Heart left ventricle (tissue), 16 donors: ENCODE measurements around the gene TMEM178B. TPM values are rescaled to one million over a fixed set of nuclear protein-coding genes. Genes with fewer than 3 reads are reported as not detected.

ENCODE experiments used
- ATAC-seq, 4 donors: fragments of 200-7000 bp; cut with Tn5 transposase; one replicate each; pipeline ENCODE4 v1.9.1; 2020 to 2022; ENCODE audit warnings: moderate library complexity in 4 of 4, mild to moderate bottlenecking in 3 of 4, moderate number of reproducible peaks in 1 of 4
- DNase-seq, 5 donors: peaks; one replicate each; pipeline ENCODE4 v3.0.0-alpha.2; 2020
- H3K27ac ChIP-seq, 12 donors: fragments of 200-600 bp; sonication (generic) in 4 of 12; one replicate each; pipeline versions ENCODE4 v1.5.0 to v1.8.0; 2016 to 2022; ENCODE audit warnings: mild to moderate bottlenecking in 2 of 12
- H3K27me3 ChIP-seq, 9 donors: fragments of 200-600 bp; sonication (generic) in 2 of 9; one replicate each; pipeline versions ENCODE4 v1.5.1 to v1.8.0; 2016 to 2022; ENCODE audit warnings: mild to moderate bottlenecking in 3 of 9
- H3K36me3 ChIP-seq, 9 donors: fragments of 200-600 bp; sonication (generic) in 2 of 9; one replicate each; pipeline versions ENCODE4 v1.5.0 to v1.8.0; 2018 to 2022; ENCODE audit warnings: mild to moderate bottlenecking in 2 of 9
- H3K4me1 ChIP-seq, 12 donors: fragments of 200-600 bp; sonication (generic) in 4 of 12; one replicate each; pipeline versions ENCODE4 v1.5.0 to v1.8.0; 2016 to 2022; ENCODE audit warnings: mild to moderate bottlenecking in 3 of 12
- H3K4me3 ChIP-seq, 12 donors: fragments of 200-600 bp; sonication (generic) in 4 of 12; one replicate each; pipeline versions ENCODE4 v1.5.0 to v1.8.0; 2017 to 2022; ENCODE audit warnings: mild to moderate bottlenecking in 9 of 12, moderate library complexity in 4 of 12
- H3K9me3 ChIP-seq, 12 donors: fragments of 200-600 bp; sonication (generic) in 4 of 12; one replicate each; pipeline versions ENCODE4 v1.5.0 to v1.8.0; 2016 to 2022; ENCODE audit warnings: mild to moderate bottlenecking in 1 of 12
- POLR2A ChIP-seq, 2 donors: fragments of 450-650 bp; IDR thresholded peaks; one replicate each; pipeline ENCODE4 v1.6.1; 2017; ENCODE audit warnings: antibody characterized with exemption in 2 of 2, mild to moderate bottlenecking in 2 of 2, moderate library complexity in 2 of 2
- WGBS, 4 donors: extraction: QIAGEN DNeasy Blood & Tissue Kit in 2 of 4; methylation state at CpG; one replicate each; pipeline versions ENCODE4 v1.1.5 to v1.1.7; 2013 to 2018; 5-methylcytosine and 5-hydroxymethylcytosine counted together
- intact Hi-C, 10 donors: fragments of 100-400 bp; cut with DNase I; formaldehyde crosslinking; loops; one replicate each; pipeline versions ENCODE4 v1.11.1 to v1.14.2; 2022
- polyA plus RNA-seq, 2 donors: library from polyadenylated mRNA; stranded (reverse); fragments of 200-250 nt; gene quantifications; one replicate each; pipeline ENCODE4 v1.2.3, GENCODE V29; 2013
- total RNA-seq, 9 donors: library from RNA; depleted of rRNA in 2 of 9; stranded (reverse); fragments of >200 nt in 2 of 9; fragmentation: NEBNext Ultra II Directional in 3 of 9; extraction: Animal tissue kit (Norgen Biotek cat#: 25700) in 3 of 9; gene quantifications; one replicate each; pipeline versions ENCODE4 v1.1.0 to v1.2.4, GENCODE V29; 2016 to 2023
- TF ChIP-seq, protein P1 (sequence below), 12 donors: fragments of 200-600 bp; sonication (generic) in 4 of 12; IDR thresholded peaks; one replicate each; pipeline versions ENCODE4 v1.5.0 to v1.8.0; 2018 to 2022; ENCODE audit warnings: antibody characterized with exemption in 12 of 12, mild to moderate bottlenecking in 5 of 12
- donor health status: ischemic (EF 13 %, LVEDD 7.1; RV severe dilation, severe dysfunction).
- donor health status: healthy with polysubstance abuse.
- donor health status: DM: no; HTN: yes; CAD: no.
- donor health status: DM: no; HTN: no; CAD: no.
- donor health status: ischemic (EF 25% LVEDD 6.9; RV normal size, moderate dysfunction).
- donor health status: ischemic (EF 25% LVEDD 5.7; RV mildly dilated, moderate dysfunction).
- donor health status: healthy.
- donor health status: DM: yes; HTN: yes; CAD: no.
- donor health status: ischemic (EF 35%, LVEDD 5.7; RV mildly dilated, moderate dysfunction).
- donor health status: nonischemic (EF 11% LVEDD 7.7; RV severe dilation, severe dysfunction).
- donor health status: DM: yes; HTN: yes; CAD: no.
- donor health status: PGD.
- donor health status: ischemic (EF 29% LVEDD 5.4; RV normal size, mild dysfunction).
- donor health status: nonischemic (EF 23%, LVEDD 6.1; RV moderate dilation, normal function).

TMEM178B gene
- total and polyA plus RNA-seq, 11 donors: 1.2 to 58.5 (median 19.0) TPM

DNA sequence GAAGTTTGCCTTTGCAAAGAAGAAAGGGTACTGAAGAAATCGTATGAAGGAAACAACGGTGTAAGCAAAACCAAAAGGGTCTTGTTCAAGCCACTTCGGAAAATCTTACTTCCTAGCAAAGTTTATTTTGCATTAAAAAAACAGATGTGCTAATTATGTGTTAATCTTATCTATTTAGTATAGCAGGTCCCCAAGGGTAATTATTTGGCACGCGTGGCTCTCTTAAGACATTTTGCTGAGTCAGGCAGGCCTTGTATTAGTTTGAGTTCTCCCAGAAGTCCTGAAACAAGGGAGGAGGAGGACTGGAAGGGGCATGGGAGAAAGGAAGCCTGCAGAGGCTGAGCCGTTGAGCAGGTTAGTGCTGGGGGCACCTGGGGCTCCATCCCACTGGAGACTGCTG lies 44.9 kb downstream of the TMEM178B start:
- intact Hi-C loops: no loop called here
- no peak for DNase-seq
- no peak overlapping the region for H3K27ac ChIP-seq
- H3K4me3 ChIP-seq: no peak overlapping the region
- no peak for ATAC-seq
- no peaks in the 10 kb centered on the region for H3K4me1 ChIP-seq
- H3K36me3 ChIP-seq: no peaks in the 10 kb centered on the region
- TF ChIP-seq, protein P1, sequence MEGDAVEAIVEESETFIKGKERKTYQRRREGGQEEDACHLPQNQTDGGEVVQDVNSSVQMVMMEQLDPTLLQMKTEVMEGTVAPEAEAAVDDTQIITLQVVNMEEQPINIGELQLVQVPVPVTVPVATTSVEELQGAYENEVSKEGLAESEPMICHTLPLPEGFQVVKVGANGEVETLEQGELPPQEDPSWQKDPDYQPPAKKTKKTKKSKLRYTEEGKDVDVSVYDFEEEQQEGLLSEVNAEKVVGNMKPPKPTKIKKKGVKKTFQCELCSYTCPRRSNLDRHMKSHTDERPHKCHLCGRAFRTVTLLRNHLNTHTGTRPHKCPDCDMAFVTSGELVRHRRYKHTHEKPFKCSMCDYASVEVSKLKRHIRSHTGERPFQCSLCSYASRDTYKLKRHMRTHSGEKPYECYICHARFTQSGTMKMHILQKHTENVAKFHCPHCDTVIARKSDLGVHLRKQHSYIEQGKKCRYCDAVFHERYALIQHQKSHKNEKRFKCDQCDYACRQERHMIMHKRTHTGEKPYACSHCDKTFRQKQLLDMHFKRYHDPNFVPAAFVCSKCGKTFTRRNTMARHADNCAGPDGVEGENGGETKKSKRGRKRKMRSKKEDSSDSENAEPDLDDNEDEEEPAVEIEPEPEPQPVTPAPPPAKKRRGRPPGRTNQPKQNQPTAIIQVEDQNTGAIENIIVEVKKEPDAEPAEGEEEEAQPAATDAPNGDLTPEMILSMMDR (IDR thresholded peaks at IDR 0.05): no peak
- TF ChIP-seq POLR2A (IDR thresholded peaks at IDR 0.05): no peak
- WGBS, 4 donors: 38 to 47% (median 45%) methylated on average over 6 of the region's 6 CpGs
- peaks cover 0 to 7% (median 0%) of the 10 kb centered on the region in 12 donors for H3K9me3 ChIP-seq
- H3K27me3 ChIP-seq: peaks cover 0 to 7% (median 0%) of the 10 kb centered on the region in 9 donors

DNA sequence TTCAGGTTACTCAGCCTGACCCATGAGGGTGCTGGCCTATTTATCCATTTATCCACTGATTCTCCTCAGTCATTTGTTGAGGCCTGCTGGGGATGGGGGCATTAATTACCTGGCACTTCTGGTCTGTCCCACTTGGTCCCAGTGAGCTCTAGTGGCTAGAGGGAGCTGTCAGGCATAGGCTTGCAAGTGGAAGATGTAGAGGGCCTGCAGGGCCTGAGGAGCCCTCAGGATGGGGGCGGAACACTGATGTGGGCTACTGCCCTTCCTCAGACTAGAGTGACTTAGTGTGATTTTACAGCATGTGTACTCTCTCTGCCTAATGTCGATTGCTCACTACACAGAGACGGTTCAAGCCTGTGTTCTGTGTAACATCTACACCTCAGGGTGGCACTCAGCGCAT lies 45.3 kb downstream of the TMEM178B start:
- ATAC-seq (no peak), DNase-seq (no peak)
- Histone ChIP-seq H3K4me1 (no peaks in the 10 kb centered on the region), H3K27me3 (peaks cover 0 to 7% (median 0%) of the 10 kb centered on the region in 9 donors), H3K4me3 (no peak overlapping the region), H3K9me3 (peaks cover 0 to 7% (median 0%) of the 10 kb centered on the region in 12 donors), H3K27ac (no peak overlapping the region), H3K36me3 (no peaks in the 10 kb centered on the region)
- intact Hi-C loops: no loop called here
- no peak for TF ChIP-seq POLR2A (IDR thresholded peaks at IDR 0.05)
- TF ChIP-seq, protein P1 (IDR thresholded peaks at IDR 0.05): no peak
- WGBS, 4 donors: 89 to 94% (median 91%) methylated on average over 3 to 4 of the region's 4 CpGs

DNA sequence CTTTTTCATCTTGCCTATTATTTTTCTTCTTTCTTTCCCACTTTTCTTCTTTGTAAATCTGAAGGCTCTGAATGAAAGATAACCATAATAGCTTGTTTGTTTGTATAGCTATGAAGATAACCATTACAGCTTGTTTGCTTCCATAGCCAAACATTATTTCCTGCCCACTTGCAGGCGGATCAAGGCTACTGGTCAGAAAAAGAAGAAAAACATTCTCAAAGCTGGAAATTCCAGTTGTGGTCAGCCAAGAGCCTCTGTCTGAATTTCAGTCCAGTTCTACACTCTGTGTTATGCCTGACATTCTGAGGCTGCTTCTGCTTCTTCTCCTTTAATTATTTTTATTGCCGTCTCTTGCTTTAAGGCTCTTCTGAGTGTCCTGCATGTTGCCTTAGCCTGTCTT lies 48.9 kb downstream of the TMEM178B start:
- peaks cover 0 to 7% (median 0%) of the 10 kb centered on the region in 9 donors for H3K27me3 ChIP-seq
- H3K36me3 ChIP-seq: no peaks in the 10 kb centered on the region
- WGBS, 4 donors: 60 to 82% (median 77%) methylated on average over 2 of the region's 2 CpGs
- intact Hi-C loops: no loop called here
- no peaks in the 10 kb centered on the region for H3K4me1 ChIP-seq
- ATAC-seq (no peak), DNase-seq (no peak)
- H3K4me3 ChIP-seq: no peak overlapping the region
- no peak overlapping the region for H3K27ac ChIP-seq
- no peaks in the 10 kb centered on the region for H3K9me3 ChIP-seq
- TF ChIP-seq, protein P1 (IDR thresholded peaks at IDR 0.05): no peak
- TF ChIP-seq POLR2A (IDR thresholded peaks at IDR 0.05): no peak

DNA sequence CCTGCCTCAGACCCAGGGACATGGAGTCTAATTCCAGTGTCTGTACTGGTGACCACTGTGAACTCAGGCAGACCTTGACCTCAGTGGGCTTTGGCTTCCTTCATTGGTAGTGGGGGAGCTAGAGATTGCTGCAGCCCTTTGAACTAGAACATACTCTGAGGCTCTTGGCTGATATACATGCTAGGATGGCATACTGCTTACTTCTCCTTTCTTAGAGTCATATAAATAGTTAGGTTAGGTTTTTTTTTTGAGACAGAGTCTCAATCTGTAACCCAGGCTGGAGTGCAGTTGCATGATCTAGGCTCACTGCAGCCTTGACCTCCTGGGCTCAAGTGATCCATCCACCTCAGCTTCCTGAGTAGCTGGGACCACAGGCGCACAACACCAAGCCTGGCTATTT lies 49.7 kb downstream of the TMEM178B start:
- Histone ChIP-seq H3K36me3 (no peaks in the 10 kb centered on the region), H3K4me3 (no peak overlapping the region), H3K9me3 (no peaks in the 10 kb centered on the region), H3K4me1 (no peaks in the 10 kb centered on the region), H3K27ac (no peak overlapping the region), H3K27me3 (peaks cover 0 to 7% (median 0%) of the 10 kb centered on the region in 9 donors)
- DNase-seq (no peak), ATAC-seq (no peak)
- TF ChIP-seq POLR2A (IDR thresholded peaks at IDR 0.05): no peak
- TF ChIP-seq, protein P1 (IDR thresholded peaks at IDR 0.05): no peak
- intact Hi-C loops: no loop called here
- 91 to 95% (median 93%) methylated on average over 1 of the region's 1 CpG for WGBS, 4 donors
